GM18909 (cell line): Measurements from ENCODE around the gene MSH3.
"Not testable (repeated sequence)": the region's sequence is repeated elsewhere in the genome, so short reads cannot be mapped to it uniquely, and the experiment has no call there.

Experiments used
- ATAC-seq: cut with Tn5 transposase; IDR thresholded peaks from one replicate; pipeline ENCODE4 v1.9.1; 2021; ENCODE audit warnings: mild to moderate bottlenecking; ENCODE audit not compliant: unreplicated experiment, poor library complexity

Gene MSH3

DNA sequence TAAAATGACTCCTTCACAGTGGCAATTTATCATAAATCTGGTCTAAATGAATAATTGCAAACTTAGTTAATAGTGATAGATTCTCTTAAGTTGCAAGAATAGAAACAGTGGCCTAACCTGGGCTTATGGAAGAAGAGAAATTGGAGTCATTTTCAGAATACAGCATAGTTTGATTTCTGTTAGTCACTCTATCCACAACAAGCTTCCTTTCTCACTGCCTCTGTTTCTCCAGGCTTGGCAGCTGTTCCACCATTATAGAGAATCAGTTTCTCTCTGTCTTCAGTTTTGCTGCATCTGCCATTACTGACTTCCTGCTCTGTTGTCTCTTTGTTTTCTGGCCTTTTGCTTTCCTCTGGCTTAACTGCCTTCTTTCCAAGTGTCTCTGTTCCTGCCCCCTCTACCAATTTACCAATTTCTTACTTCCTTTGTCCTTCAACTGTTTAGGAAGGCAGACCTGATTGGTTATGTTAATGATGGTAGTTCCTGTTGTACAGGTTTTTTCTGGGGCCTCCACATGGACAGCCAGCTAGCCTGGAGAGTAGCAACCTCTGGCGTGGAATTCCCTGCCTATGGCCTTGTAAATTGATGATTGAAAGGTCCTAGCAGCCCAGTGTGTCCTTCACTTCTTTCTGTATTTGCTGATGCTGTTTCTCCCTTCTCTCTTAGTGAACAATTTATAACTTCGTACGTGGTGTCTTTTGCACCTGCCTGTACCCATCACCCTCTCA lies 229.8 kb downstream of the MSH3 start:
- ATAC-seq = no peak

DNA sequence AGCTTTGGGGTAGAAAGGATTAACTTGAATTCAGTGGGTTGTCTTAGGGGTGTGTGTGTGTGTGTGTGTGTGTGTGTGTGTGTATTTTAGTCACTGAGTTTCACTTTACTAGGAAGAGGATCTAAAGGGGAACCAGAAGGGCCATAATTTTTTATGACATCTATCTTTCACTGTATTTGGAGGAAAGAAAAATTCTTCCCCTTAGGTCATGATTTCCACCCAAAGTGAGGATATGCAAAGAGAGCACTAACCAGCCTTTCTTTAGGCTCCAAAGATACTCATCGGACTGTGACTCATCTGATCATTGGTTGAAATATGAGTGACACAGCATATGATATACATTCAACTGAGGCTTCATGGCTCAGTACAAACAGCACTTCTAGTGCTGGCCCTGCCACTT lies 230.5 kb downstream of the MSH3 start:
- no peak for ATAC-seq

DNA sequence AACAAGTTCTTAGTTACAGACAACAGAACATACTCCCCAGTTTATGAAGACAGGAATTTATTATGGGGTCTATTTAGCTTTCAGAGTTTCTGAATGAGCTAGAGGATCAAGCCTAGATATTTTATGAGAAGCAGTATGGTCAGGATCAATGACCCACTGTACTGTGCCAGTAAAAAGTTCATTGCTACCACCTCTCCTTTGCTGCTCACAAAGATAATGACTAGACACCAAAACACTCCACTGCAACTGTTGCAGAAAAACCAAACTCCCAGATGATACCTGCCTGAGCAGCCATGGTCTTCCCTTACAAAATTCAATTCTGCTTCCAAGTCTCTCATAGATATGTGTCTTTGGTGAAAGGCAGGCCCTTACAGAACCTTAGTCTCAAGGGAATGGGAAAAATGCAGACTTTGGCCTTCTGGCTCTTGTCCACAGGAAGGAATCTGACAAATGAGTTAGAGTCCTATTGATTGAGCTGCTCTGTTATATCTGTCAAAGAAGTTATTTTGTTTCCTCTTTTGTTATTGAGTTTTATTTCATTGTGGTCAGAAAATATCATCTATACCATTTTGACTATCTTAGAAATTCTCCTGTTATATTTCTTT lies 231.0 kb downstream of the MSH3 start:
- no peak for ATAC-seq

DNA sequence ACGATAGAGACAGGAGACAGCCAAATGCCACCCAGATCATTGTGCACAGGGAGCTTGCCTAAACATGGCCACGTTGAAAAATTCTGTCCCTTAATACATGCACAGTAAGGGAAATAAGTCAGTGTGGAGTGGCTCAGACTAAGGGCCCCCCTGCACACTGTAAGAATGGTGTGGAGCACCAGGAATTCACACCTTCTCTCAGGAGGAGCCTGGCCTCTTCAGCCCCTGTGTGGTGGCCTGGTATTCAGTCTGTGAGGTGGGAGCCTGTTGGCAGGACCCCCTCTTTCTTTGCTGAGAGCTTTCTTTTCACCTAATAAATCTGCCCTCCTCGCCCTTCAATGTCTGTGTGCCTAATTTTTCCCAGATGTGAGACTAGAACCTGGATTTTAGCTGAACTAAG lies 239.6 kb downstream of the MSH3 start:
- ATAC-seq = no peak

DNA sequence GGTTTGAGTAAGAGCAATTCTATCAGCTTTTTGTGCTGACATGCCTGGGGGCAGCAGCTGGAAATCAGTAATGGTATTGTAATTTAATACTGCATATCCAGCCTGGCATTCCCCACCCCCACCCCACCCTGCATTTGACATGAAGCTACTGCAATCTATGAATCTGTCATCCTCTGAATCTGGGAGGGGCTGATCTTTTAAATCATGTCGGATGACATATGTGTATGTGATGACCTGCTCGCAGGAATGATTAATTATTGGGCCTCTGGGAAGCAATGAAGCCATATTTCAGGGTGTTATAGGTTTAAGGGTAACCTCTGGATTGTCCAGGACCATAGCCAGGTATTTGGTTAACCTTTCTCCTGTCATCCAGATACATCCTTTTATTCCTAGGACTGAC lies 241.1 kb downstream of the MSH3 start:
- ATAC-seq = no peak

DNA sequence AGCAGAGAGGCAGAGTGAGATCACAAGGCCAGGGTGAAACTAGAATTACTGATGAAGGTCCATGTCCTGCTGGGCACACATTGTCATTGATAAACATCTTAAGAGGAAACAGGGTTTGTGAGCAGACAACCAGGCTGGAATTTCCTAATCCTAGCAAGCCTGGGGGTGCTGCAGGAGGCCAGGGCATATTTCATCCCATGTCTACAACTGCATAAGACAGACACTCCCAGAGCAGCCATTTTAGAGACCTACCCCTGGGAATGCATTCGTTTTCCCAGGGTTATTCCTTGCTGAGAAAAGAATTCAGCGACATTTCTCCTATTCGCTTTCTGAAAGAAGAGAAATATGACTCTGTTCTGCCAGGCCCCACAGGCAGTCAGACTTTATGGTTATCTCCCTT lies 248.2 kb downstream of the MSH3 start:
- ATAC-seq = not testable (repeated sequence)

DNA sequence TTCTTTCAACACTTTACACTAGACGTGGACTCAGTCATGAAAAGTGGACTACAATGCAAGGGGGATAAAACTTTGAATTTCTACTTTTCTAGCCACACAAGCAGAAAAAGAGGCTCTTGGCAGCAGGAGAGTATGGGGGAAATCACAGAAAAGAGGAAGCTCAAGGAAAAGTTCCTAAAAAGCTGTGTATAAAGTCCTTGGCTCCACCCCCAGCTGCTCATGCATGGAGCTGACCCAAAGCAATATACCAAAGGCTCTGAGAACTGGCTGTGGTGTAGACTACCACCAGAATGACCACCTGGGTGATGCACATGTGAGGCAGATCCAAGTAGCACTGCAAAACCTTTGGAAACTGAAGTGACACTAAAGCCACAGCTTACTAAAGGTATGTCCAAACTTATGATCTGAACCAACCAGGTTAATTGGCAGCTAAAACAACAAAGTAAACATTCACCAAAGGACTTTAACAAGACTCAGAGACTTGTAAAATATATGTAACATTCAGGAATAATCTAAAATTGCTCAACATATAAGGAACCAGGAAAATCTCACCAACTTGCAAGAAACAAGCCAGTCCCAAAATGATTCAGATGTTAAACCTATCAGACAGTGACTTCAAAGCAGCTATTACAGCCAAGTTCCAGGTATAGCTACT lies 250.2 kb downstream of the MSH3 start:
- ATAC-seq = no peak

DNA sequence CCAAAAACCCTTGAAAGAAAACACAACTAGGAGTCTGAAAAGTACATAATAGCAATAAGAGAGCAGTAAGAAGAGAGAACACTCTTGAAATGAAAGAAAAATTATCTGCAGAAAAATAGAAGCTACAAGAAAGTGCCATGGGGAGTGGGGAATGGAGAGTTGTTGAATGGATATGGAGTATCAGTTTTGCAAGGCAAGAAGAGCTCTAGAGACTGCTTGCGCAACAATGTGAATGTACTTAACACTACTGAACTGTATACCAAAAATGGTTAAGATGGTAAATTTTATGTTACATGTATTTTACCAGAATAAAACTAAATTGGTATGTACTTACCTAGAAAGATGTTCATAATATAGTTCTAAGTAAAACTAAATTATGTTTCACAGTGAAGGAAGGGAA lies 251.0 kb downstream of the MSH3 start:
- no peak for ATAC-seq

DNA sequence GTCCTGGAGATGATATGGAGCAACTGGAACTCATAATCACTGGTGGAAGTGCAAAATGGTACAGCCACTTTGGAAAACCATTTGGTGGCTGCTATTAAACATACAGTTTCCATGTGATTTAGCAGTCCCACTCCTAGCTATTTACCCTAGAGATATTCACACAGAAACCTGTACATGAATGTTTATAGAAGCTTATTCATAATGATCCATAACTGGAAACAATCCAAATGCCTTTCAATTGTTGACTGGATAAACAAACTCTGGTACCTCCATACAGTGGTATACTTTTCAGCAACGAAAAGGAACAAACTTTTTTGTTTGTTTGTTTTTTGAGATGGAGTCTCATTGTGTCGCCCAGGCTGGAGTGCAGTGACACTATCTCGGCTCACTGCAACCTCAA lies 258.0 kb downstream of the MSH3 start:
- no peak for ATAC-seq

DNA sequence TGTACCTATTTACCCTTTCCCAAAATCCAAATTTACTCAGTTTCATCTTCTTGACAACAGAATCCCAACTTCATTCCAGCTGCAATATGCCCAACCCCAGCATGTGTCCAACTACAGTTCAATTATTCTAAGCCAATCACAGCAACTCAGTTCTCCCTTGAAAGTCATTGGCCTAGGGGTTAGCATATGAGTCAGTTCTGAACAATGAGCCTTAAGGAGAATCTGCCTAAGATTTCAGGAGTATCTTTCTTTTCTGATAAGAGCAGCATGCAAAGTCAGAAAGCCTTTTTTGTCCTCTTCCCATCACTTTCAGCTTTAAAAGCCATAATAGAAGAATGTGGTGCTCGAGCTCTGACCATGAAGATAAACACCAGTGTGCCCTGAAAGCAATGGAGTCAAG lies 261.3 kb downstream of the MSH3 start:
- no peak for ATAC-seq

DNA sequence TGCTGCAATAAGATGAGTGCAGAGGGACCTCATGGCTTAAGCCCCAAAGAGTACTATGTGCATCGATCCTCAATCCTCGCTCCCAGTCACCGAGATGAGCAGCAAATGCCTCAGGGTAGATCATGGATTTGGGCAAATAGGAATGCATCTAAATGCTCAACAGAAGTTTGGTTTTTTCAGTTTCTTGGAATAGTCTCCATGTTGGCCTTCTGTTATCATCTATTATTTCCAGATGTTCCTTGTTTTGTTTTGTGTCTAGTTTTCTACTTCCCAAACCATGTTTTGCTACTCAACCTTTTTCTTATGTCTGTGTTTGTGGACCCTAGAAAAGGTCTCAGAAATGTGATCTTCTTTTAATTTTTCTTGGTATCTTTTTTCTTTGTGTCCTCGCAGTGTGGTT lies 262.2 kb downstream of the MSH3 start:
- no peak for ATAC-seq

DNA sequence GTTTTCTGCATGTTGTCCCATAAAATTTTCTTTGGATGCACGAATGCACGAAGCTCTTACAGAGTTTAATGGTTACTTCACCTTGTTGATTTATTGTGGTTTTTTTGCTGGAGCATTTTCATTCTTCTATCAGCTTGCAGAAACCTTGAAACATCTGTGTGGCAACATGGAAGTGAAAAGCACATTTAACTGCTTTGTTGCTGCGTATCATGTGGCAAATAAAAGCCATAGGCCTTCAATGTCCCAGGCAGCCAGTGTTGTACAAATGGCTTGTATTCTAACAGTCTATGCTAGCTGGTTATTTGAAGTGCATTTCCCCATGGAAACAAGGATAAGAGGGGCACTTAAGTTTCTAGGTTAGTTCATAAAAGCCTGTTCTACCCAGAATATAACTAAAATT lies 263.2 kb downstream of the MSH3 start:
- no peak for ATAC-seq

DNA sequence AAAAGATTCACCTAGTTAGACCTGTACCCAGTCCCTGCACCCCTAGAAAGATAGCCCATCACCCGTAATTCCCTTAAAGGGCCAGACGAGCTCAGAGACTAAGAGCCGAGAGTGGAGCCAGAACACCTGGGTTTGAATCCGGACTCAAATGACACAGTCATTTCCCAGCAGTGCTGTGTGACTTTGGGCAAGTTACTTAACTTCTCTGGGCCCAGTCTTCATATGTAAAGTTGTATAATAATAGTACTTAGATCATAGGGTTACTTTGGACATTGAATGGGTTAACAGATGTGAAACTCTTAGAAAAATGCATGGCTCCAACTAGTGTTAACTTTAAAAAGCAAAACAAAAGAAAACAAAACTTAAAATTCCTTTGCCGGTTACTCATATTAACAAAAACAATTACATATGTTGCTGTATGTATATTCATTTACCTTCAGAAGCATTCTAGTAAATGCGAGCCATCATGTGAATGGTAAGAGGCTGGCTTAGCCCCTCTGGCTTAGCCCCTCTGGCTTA lies 265.3 kb downstream of the MSH3 start:
- ATAC-seq = no peak

DNA sequence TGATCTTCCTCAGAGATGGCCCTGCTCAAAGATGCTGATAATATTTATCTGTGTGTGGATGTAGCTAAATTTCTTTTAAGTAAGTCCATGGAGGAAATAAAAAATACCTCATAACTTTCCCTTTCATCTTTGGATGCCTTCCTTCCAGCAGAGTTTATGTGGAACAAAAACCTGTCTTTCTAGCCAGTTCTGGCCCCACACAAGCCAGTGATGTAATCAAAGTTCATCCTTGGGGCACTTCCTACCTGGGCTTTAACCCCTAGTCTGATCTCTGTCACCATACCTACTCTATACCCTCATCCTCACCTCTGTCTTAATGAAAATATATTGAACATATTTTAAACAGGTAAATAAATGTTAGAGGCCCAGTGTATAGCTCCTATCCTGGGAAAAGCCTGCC lies 265.9 kb downstream of the MSH3 start:
- no peak for ATAC-seq

DNA sequence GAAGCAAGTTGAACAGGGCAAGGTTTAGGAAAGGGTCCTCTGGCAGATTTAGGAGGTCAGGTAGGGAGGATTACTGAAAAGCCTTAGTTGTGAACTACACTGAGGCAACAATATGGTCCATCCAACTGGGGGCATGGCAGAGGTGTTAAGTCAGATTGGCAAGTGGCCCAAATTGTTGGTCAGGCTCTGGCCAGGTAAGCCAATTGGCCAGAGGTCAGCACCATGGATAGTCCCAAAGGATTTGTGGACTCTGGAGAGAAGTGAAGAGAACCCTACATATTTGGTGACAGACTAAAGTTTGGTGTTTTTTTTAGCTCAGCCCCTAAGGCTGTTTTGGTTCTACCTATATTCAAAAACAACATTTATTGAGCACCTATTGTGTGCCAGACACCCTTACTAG lies 266.6 kb downstream of the MSH3 start:
- no peak for ATAC-seq

DNA sequence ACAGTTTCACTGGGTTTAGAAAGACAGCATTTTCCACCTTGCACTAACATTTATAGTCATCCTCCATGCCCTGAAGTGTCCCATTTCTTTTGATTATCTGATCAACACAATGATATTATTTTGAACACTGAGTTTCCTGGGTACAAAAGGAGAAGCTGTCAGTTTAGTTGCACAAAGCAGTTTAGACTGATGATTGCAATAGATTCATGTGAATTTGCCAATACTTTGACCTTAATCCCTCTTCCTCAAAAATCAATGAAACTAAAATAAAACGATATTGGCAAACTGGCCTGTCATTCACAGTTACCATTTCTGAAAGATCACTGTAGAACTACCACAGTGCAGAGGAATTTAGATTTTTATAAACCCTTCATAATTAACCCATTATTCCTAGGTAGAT lies 271.5 kb downstream of the MSH3 start:
- no peak for ATAC-seq
